CD4-positive, alpha-beta T cell treated with Interleukin-12 subunit alpha and Interleukin-12 subunit beta, for 1 hour (primary cell): ENCODE results near the gene NELFA.
"Not testable (repeated sequence)": the region's sequence is repeated elsewhere in the genome, so short reads cannot be mapped to it uniquely, and the experiment has no call there.

Experiments used
- DNase-seq: peaks from one replicate; pipeline ENCODE4 v3.0.0-alpha.2; 2020

The NELFA gene

DNA sequence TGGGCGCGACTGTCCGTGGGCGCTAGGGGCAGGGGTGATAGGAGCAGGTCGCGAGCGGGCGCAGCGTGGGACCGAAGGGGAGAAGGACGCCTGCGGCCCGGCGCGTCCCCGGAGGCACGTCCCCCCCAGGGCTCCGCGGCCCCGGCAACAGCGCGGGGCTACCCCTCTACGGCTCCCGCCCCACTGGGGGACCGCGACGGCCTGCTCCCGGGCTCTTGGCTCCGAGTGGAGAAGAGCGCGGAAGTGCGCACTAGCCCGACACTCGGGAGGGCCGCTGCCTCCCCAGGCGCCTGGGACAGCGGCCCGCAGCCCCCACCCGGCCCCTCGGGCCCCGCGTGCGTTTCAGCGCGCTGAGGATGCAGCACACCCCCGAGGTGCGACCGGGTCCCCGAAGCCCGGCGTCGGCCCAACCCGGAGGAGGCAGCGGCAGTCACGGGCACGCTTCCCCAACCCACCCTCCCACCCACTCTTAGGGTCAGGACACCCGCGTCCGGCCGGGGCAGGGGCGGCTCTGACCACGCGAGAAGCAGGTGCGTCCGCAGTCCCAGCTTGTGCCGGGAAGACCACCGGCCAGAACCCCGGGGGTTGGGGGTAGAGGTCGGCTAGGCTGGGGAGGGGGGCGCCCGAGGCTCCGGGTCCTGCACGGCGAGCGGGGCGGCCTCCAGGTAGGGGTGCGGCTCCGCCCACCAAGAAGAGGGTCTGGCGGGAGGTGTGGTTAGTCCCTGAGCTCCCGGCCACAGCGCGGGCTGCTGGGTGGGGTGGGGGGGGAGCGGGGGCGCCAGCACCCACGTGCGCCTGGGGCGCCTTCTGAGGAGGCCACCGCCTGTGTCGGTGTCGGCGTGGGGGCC, 31.8 kb upstream of the NELFA start:
- DNase-seq, result peak; percentile 13

GRCh38 chr4:2036866-2037265, 28.1 kb upstream of the NELFA start:
- DNase-seq, result no peak

DNA sequence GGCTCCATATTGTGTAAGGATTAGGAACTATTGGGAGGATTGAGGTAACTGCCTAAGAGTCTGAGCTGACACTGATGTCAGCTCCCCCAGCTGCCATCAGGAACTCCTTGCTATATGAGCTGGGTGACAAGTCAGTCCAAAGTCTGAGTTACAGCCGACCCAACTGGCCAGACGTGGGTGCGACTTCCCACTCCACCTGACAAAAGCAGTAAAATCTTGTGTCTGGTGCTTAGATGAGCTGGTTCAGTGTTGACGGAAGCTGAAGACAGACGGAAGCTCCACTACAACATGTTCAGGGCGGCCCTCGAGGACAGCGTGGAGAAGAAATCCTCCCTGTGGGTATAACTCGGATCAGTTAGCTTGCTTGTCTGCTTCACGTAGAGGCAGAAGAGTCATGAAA, 27.6 kb upstream of the NELFA start:
- no peak for DNase-seq

DNA sequence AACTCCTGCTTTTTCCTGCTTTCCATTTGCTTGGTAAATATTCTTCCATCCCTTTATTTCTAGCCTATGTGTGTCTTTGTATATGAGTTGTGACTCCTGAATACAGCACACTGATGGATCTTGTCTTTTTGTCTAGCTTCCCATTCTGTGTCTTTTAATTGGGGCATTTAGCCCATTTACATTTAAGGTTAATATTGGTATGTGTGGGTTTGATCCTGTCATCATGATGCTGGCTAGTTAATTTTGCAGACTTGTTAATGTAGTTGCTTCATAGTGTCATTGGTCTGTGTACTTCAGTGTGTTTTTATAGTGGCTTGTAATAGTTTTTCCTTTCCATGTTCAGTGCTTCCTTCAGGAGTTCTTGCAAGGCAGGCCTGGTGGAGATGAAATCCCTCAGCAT, 22.4 kb upstream of the NELFA start:
- DNase-seq, result not testable (repeated sequence)

- not testable (repeated sequence) for DNase-seq
Measured at GRCh38 chr4:2027120-2027519, 18.3 kb upstream of the NELFA start.

GRCh38 chr4:2025817-2026216, 17.0 kb upstream of the NELFA start:
- no peak for DNase-seq

- DNase-seq, result no peak
Measured at GRCh38 chr4:2024683-2025082, 15.9 kb upstream of the NELFA start.

- not testable (repeated sequence) for DNase-seq
Measured at GRCh38 chr4:2021358-2022018, 12.7 kb upstream of the NELFA start.

DNA sequence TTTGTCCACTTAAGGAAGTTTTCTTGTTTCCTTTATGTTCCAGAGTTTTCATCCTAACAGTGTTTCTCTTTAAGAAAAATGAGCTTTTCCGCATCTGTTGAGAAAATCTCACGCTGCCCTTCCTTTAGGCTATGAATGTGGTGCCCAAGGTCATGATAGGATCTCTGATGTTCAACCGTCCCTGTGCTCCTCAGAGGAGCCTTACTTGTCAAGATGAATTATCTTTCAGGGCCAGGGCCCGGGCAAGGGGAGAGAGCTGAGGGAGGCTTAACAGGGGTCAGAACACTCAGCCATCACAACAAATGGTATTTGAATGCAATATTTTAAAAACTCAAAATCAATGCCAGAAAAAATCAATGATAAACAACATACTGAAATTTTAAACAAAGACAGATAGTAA, 6.2 kb upstream of the NELFA start:
- DNase-seq, result no peak

- DNase-seq, result no peak
Measured at GRCh38 chr4:2011583-2011982, 2.8 kb upstream of the NELFA start.

- peak; percentile 63 for DNase-seq
Measured at GRCh38 chr4:2009651-2010233, 968 bp upstream of the NELFA start.

- DNase-seq, result no peak
Measured at GRCh38 chr4:2008671-2008920, 178 bp downstream of the NELFA start.

DNA sequence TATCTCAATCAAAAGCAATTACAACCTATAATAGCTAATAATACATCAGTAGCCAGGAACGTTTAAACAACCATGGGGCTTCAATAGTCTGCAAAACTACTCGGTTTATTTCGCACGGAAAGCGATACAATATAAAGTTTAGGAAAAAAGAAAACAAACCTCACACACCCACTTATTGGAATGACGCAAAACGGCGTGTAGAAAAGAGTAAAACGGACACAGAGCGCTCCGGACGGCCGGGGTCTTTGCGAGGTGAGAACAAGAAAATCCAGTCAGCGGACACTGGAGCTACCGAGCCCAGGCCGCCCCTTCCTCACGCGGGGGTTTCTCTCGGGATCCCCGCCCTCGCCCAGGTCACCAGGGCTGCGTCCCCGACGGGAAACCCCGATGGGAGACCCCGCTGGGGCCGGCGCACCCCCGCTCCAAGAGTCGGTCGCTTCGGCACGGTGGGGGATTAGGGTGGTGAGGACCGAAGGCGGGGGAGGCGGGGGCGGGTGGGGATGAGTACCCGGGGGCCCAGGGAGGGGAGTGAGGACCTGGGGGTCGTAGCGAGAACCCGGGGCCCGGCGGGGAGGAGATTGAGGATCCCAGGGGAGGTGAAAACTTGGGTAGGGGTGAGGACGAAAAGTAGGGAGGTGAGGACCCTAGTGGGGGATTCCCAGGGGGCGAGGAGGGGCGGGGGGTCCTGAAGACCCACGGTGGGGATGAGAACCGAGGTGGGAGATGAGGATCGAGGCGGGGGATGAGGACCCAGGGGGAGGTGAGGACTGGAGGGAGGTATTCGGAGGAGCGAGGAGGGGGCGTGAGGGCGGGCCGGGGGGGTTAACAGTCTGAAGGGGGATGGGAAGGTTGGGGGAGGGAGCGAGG, 737 bp downstream of the NELFA start:
- DNase-seq, result no peak

GRCh38 chr4:2006956-2007653, 1.7 kb downstream of the NELFA start:
- DNase-seq, result no peak

GRCh38 chr4:2006367-2006766, 2.4 kb downstream of the NELFA start:
- DNase-seq, result no peak

GRCh38 chr4:2003361-2003760, 5.4 kb downstream of the NELFA start:
- not testable (repeated sequence) for DNase-seq

DNA sequence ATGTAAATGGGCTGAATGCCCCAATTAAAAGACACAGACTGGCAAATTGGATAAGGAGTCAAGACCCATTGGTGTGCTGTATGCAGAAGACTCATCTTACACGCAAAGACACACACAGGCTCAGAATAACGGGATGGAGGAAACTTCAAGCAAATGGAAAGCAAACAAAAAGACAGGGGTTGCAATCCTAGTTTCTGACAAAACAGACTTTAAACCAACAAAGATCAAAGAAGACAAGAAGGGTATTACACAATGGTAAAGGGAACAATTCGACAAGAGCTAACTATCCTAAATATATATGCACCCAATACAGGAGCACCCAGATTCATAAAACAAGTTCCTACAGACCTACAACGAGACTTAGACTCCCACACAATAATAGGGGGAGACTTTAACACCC, 9.5 kb downstream of the NELFA start:
- DNase-seq, result not testable (repeated sequence)

DNA sequence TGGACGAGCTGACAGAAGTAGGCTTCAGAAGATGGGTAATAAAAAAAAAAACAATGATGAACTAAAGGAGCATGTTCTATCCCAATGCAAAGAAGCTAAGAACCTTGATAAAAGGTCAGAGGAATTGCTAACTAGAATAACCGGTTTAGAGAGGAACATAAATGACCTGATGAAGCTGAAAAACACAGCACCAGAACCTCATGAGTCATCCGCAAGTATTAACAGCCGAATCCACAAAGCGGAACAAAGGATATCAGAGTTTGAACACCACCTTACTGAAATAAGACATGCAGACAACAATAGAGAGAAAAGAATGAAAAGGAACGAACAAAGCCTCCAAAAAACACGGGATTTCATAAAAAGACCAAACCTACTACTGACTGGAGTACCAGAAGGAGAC, 10.5 kb downstream of the NELFA start:
- DNase-seq, result no peak

- DNase-seq, result no peak
Measured at GRCh38 chr4:1997712-1998111, 11.1 kb downstream of the NELFA start.

DNA sequence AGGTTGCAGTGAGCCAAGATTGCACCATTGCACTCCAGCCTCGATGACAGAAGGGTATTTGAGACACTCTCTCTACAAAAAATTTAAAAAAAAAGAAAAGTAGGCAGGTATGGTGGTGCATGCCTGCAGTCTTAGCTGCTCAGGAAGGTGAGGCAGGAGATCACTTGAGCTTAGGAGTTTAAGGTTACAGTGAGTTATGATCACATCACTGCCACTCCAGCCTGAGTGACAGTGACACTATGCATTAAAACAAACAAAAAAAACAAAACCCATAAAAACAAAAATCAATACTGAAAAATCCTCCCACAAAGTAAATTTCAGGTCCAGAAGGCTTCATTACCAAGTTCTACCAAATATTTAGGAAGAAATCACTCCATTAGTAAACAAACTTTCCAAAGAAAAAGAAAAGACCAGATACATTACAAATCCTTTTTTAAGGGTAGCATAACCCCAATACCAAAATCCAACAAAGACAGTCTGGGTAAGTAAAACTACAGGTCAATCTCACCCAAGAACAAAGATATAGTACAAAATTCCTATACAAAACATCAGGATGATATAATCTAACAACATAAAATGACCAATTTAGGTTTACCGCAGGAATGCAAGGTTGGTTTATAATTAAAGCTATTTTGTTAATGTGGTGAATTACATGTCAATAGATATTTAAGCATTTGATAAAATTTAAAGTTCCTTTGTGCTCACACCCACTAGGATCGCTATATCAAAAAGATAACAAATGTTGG, 11.7 kb downstream of the NELFA start:
- no peak for DNase-seq

DNA sequence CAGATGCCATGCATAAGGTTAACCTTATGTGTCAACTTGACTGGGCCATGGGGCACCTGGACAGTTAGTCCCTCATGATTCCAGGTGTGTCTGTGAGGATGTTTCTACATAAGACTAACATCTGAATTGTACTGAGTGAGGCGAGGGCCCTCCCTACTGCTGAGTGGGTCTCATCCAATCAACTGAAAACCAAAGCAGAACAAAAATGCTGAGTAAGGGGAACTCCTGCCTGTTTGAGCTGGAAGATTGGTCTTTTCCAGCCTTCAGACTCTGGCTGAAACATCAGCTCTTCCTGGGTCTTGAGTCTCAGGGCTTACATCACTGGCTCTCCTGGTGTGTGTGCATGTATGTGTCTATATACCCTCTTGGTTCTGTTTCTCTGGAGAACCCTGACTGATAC, 13.8 kb downstream of the NELFA start:
- DNase-seq, result no peak
